ACC112 (cell line): ENCODE results near the gene JMJD1C.

Source experiments
- H2AFZ ChIP-seq: fragments of 200-600 bp; sonication (generic); one replicate; pipeline ENCODE4 v1.6.0; 2017; ENCODE audit warnings: antibody characterized with exemption, low read length; ENCODE audit not compliant: unreplicated experiment
- H3K27ac ChIP-seq: fragments of 200-600 bp; sonication (generic); 2 replicates; pipeline ENCODE4 v1.5.1; 2014; ENCODE audit warnings: low read depth, mild to moderate bottlenecking, antibody characterized with exemption, low read length, moderate library complexity
- H3K27me3 ChIP-seq: fragments of 200-600 bp; sonication (generic); 2 replicates; pipeline ENCODE4 v1.6.1; 2014; ENCODE audit warnings: mild to moderate bottlenecking, antibody characterized with exemption, low read length, moderate library complexity, mixed read lengths; ENCODE audit not compliant: insufficient read depth
- H3K36me3 ChIP-seq: fragments of 200-600 bp; sonication (generic); 2 replicates; pipeline ENCODE4 v1.6.1; 2016; ENCODE audit warnings: mild to moderate bottlenecking, antibody characterized with exemption, low read length, moderate library complexity, mixed read lengths; ENCODE audit not compliant: insufficient read depth
- H3K4me1 ChIP-seq: fragments of 200-600 bp; sonication (generic); one replicate; pipeline ENCODE4 v1.6.1; 2016; ENCODE audit warnings: low read length, mixed read lengths; ENCODE audit not compliant: insufficient read depth, unreplicated experiment, control insufficient read depth
- H3K4me3 ChIP-seq: fragments of 200-600 bp; sonication (generic); 2 replicates; pipeline ENCODE4 v1.5.1; 2014; ENCODE audit warnings: mild to moderate bottlenecking, low read depth, low read length
- H3K79me2 ChIP-seq: fragments of 200-600 bp; sonication (generic); one replicate; pipeline ENCODE4 v1.6.0; 2016; ENCODE audit warnings: low read length; ENCODE audit not compliant: control insufficient read depth, unreplicated experiment, insufficient read depth

The JMJD1C gene

DNA sequence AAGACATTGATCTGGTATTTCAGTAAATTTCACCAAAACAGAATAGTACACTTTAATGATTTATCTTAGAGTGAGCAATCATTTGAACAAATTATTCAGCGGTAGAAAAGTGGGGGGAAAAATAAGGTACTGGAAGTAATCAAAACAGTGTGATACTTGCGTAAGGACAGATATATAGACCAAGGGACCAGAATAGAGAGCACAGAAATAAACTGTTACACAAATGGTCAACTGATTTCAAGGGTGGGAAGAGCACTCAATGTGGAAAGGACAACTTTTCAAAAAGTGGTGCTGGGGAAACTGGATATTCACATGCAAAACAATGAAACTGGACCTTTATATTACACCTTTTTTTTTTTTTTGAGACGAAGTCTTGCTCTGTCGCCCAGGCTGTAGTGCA is 212.7 kb downstream of the JMJD1C start:
- H3K36me3 ChIP-seq: peaks cover 4% of the 10 kb centered on the region; the same call in 1 of the 2 replicates
- no peak overlapping the region for H3K27ac ChIP-seq
- peaks cover 22% of the 10 kb centered on the region for H3K4me1 ChIP-seq
- peaks cover 91% of the 10 kb centered on the region for H3K79me2 ChIP-seq
- H3K27me3 ChIP-seq: no peaks in the 10 kb centered on the region
- no peak overlapping the region for H3K4me3 ChIP-seq
- no peak overlapping the region for H2AFZ ChIP-seq

DNA sequence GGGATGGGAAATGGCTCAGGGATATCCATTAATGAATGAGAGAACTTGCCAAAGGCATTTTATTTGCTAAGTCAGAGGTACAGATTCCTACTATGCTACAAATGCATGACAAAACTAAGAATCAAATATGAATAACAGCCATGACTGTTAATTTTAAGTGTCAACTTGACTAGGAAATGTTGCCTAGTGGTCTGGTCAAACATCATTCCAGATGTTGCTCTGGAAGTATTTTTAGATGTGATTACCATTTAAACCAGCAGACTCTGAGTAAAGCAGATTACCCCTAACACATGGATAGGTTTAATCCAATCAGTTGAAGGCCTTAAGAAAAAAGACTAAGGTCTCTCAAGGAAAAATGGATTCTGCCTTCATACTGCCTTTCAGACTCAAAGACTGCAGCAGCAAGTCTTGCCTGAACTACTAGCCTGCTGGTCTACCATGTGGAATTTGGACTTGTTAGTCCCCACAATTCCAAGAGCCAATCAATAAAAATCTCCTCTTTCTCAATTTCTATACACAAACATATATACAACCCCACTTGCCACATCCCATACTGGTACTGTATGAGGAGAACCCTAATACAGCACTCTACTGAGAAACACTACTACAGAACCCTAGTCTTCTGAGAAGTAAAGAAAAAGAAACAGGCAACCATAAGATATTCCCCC is 213.5 kb downstream of the JMJD1C start:
- Histone ChIP-seq H3K27ac (no peak overlapping the region), H3K4me3 (no peak overlapping the region), H3K36me3 (peaks cover 4% of the 10 kb centered on the region; the same call in 1 of the 2 replicates), H3K27me3 (no peaks in the 10 kb centered on the region), H3K4me1 (peaks cover 19% of the 10 kb centered on the region), H3K79me2 (peaks cover 91% of the 10 kb centered on the region), H2AFZ (no peak overlapping the region)

DNA sequence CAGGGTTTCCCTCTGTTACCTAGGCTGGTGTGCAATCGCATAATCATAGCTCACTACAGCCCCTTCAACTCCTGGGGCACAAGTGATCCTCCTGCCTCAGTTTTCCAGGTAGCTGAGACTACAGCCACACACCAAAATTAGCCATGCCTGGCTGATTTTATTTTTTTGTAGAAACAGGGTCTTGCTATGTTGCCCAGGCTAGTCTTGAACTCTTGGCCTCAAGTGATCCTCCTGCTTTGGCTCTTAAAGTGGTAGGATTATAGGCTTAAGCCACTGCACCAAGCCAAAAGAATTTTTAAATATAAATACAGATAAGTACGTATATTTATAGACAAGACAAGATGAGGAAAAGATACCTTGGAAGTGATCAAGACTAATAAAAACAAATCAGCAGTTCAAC is 215.7 kb downstream of the JMJD1C start:
- Histone ChIP-seq H3K27ac (no peak overlapping the region), H3K79me2 (peaks cover 93% of the 10 kb centered on the region)

DNA sequence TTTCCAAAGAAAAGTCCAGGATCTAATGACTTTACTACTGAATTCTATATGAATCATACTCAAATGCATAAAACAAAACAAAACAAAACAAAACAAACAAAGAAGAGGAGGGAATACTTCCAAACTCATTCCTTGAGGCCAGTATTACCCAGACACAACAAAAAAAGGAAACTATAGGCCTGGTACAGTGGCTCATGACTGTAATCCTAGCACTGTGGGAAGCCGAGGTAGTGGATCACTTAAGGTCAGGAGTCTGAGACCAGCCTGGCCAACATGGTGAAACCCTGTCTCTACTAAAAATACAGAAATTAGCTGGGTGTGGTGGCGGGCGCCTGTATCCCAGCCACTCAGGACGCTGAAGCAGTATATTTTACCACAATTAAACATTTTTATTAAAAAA is 218.0 kb downstream of the JMJD1C start:
- Histone ChIP-seq H3K4me3 (no peak overlapping the region), H3K4me1 (peaks cover 24% of the 10 kb centered on the region), H2AFZ (no peak overlapping the region), H3K79me2 (peaks cover 91% of the 10 kb centered on the region), H3K27ac (no peak overlapping the region), H3K36me3 (peaks cover 4% of the 10 kb centered on the region; the same call in 1 of the 2 replicates), H3K27me3 (no peaks in the 10 kb centered on the region)

More for the DNA sequence above, 215.7 kb downstream of the JMJD1C start:
- no peak overlapping the region for H3K4me3 ChIP-seq
- H3K36me3 ChIP-seq: peaks cover 4% of the 10 kb centered on the region; the same call in 1 of the 2 replicates
- peaks cover 20% of the 10 kb centered on the region for H3K4me1 ChIP-seq
- no peak overlapping the region for H2AFZ ChIP-seq
- no peaks in the 10 kb centered on the region for H3K27me3 ChIP-seq

DNA sequence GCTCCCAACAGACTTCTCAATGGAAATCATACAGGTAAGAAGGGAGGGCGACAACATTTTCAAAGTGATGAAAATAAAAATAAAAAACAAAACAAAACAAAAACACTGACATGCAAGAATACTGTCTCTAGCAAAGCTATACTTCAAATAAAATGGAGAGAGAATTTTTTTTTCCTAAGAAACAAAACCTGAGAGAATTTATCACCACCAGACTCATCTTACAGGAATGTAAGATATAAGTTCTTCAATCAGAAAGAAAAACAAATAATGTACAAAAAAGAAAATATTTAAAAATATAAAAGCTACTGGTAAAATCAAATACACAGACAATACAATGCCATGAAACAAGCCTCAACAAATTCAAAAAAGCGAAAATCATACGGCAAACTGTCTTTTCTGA is 219.4 kb downstream of the JMJD1C start:
- H3K27ac ChIP-seq: peak overlapping the region; percentile 6; the same call in 1 of the 2 replicates
- peaks cover 30% of the 10 kb centered on the region for H3K4me1 ChIP-seq
- H3K36me3 ChIP-seq: peaks cover 4% of the 10 kb centered on the region; the same call in 1 of the 2 replicates

DNA sequence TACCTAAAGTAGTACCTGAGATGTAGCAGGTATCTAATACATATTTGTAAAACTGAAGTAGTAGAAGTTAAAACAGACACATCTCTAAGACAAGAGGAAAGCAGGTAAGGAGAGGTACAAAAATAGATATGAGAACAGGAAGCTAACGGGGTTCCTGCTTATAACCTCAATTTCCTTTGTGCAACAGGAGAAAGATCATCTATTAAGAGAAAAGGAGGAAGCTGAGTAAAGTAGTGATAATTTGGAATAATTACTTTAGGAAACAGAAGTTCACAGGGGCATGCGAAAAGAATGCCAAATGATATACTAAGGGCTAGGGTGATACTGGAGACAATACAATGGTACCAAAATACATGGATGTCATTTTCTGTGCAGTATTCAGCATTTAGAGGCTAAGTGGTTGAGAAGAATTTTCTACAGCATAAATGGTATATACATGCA is 223.9 kb downstream of the JMJD1C start:
- Histone ChIP-seq H3K4me3 (no peak overlapping the region), H3K4me1 (peaks cover 26% of the 10 kb centered on the region), H3K27ac (no peak overlapping the region), H3K27me3 (no peaks in the 10 kb centered on the region), H3K36me3 (0 out of 2 replicates have a peak, but pooled peaks cover 5% of the 10 kb centered on the region), H3K79me2 (peaks cover 85% of the 10 kb centered on the region), H2AFZ (no peak overlapping the region)

More for the DNA sequence above, 219.4 kb downstream of the JMJD1C start:
- Histone ChIP-seq H3K27me3 (no peaks in the 10 kb centered on the region), H3K4me3 (peak overlapping the region; percentile 21; the same call in 1 of the 2 replicates), H3K79me2 (peaks cover 91% of the 10 kb centered on the region), H2AFZ (no peak overlapping the region)

DNA sequence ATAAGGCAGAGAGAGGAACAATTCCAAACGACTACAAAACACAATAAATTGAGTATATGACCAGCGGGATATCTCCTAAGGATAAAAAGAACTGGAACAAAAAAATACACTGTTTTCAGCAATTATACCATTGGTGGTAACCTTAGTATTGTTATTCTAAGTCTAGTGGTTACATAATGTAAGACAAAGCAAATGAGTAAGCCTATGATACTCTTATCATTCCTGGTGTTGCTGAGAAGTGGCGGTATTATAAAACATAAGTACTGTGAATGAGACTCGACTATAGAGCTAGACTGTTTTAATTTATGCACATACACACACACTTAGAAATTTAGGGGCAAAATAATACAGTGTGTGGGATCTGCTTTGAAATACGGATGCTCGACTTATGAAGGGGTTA is 225.0 kb downstream of the JMJD1C start:
- no peak overlapping the region for H3K4me3 ChIP-seq
- H3K79me2 ChIP-seq: peaks cover 79% of the 10 kb centered on the region
- 0 out of 2 replicates have a peak, but pooled peaks cover 5% of the 10 kb centered on the region for H3K36me3 ChIP-seq
- H3K27me3 ChIP-seq: no peaks in the 10 kb centered on the region
- H2AFZ ChIP-seq: no peak overlapping the region
- no peak overlapping the region for H3K27ac ChIP-seq
- peaks cover 22% of the 10 kb centered on the region for H3K4me1 ChIP-seq

DNA sequence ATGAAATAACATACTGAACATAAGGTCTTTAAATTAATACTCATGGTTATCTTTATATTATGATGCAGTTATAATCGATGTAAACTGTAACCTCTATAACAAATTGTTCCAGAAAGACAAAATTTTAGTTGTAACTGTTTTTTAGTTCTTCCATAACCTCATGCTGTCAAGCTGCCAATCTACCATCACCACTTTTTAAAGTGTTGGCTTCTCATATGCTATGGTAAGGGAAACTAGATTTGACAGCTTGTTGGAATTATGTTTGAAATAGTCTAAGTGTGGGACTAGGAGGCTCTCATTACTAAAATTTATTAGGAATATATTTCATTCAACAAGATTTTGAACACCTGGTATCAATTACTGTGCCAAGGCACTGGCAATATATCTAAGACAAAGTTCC is 227.3 kb downstream of the JMJD1C start:
- no peak overlapping the region for H2AFZ ChIP-seq
- H3K27ac ChIP-seq: no peak overlapping the region
- no peaks in the 10 kb centered on the region for H3K27me3 ChIP-seq
- peaks cover 75% of the 10 kb centered on the region for H3K79me2 ChIP-seq
- H3K36me3 ChIP-seq: 0 out of 2 replicates have a peak, but pooled peaks cover 5% of the 10 kb centered on the region
- no peak overlapping the region for H3K4me3 ChIP-seq
- H3K4me1 ChIP-seq: peaks cover 25% of the 10 kb centered on the region

DNA sequence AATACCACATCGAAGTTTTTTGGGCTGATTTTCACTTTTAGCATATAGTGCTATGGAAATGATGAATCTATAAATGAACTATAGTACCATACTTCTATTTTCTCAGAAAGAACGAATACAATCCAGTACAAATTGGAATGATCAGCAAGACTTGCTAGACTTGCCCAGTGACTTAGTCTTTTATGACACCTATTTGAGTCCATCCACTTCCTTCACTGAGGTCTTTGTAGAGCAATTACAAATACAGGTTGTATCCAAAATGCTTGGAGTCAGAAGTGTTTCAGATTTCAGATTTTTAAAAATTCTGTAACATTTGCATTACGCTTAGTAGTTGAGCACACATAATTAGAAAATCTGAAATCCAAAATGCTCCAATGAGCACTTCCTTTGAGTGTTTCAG is 228.4 kb downstream of the JMJD1C start:
- Histone ChIP-seq H3K27ac (peak overlapping the region; percentile 65), H3K4me1 (peaks cover 27% of the 10 kb centered on the region), H3K36me3 (0 out of 2 replicates have a peak, but pooled peaks cover 5% of the 10 kb centered on the region), H2AFZ (no peak overlapping the region), H3K27me3 (no peaks in the 10 kb centered on the region), H3K79me2 (peaks cover 77% of the 10 kb centered on the region), H3K4me3 (no peak overlapping the region)

DNA sequence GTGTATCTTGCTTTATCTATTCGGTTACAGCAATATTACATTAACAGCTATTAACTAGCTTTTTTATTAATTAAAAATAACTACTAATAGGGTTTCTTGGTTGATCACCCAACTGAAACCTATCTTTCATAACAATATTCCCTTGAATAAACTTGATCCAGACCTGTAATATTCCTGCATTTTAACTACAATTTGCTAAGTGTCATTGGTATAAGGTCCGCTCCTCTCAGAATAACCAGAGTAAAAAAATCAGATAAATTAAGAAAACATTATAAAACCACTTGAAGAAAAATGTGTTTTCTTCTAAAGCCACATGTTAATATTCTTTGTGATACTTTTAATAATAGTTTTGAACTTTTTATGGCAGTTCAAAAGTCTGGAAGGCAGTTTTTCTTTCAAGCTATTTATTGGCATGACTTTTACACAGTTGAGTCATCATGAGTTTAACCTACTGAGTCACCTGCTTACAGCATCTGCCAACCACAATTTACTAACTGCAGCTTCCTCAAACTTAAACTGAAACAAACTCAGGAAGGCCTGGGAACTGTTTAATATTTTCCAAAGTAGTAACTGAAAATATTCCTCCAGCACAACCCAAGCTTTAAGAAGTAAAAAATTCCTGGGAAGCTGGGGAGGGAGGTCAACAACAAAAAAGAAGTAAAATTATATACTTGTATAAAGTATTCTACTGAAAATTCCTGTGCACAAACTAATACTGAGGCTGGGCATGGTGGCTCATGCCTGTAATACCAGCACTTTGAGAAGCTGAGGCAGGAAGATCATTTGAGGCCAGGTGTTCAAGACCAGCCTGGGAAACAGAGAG is 229.5 kb downstream of the JMJD1C start:
- peaks cover 76% of the 10 kb centered on the region for H3K79me2 ChIP-seq
- H3K27me3 ChIP-seq: no peaks in the 10 kb centered on the region
- H3K4me3 ChIP-seq: no peak overlapping the region
- peaks cover 22% of the 10 kb centered on the region for H3K4me1 ChIP-seq
- H3K27ac ChIP-seq: peak overlapping the region; percentile 65
- H2AFZ ChIP-seq: no peak overlapping the region
- H3K36me3 ChIP-seq: 0 out of 2 replicates have a peak, but pooled peaks cover 5% of the 10 kb centered on the region
